DMS79 treated with DMSO at 0.1 percent for 48 hours (cell line): ENCODE data around the gene XPR1.
"Not testable (repeated sequence)": the region's sequence is repeated elsewhere in the genome, so short reads cannot be mapped to it uniquely, and the experiment has no call there.

Experiments
- DNase-seq: peaks from one replicate; lab custom pipeline; 2025; lab: John Stamatoyannopoulos, UW

Gene XPR1

DNA sequence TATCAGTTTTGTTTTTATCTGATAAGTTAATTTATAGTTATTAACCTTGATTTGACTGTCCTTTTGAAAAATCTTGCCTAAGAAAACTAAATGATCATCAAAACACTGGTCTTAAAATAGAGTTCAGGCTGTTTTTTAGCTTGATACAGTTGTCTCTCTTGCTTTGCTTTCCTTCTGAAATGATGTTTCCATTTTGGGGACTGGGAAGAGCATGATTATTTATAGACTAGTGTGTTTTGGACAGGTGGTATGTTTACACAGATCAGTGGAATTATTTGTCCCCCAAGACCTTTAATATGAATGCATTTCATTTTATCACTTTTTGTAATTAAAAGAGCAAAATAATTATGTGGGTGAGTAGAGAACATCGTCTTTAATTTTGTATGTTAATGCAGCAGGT, 90.8 kb downstream of the XPR1 start:
- DNase-seq: no peak

DNA sequence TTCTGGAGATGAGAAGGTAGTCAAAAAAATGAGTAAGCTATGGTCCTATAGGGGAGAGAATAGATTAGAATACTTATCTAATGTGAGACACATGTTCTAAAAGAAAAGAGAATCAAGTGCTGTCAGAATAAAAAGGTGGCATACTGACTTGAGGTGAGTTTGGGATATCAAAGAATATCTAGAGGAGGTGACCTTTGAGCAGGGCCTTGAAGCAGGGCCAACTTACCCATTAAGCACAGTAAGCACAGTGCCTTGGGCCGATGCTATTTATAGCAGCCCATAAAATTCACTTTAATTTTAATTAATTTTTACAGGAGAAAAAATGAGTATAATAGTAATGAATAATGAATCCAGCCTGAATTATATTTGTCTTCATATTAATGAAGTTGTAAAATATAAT, 92.2 kb downstream of the XPR1 start:
- no peak for DNase-seq

DNA sequence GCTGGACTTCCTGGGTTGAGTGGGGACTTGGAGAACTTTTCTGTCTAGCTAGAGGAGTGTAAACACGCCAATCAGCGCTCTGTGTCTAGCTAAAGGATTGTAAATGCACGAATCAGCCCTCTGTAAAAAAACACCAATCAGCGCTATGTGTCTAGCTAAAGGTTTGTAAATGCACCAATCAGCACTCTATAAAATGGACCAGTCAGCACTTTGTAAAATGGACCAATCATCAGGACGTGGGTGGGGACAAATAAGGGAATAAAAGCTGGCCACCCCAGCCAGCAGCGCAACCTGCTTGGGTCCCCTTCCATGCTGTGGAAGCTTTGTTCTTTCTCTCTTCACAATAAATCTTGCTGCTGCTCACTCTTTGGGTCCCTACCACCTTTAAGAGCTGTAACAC, 94.2 kb downstream of the XPR1 start:
- DNase-seq: not testable (repeated sequence)

DNA sequence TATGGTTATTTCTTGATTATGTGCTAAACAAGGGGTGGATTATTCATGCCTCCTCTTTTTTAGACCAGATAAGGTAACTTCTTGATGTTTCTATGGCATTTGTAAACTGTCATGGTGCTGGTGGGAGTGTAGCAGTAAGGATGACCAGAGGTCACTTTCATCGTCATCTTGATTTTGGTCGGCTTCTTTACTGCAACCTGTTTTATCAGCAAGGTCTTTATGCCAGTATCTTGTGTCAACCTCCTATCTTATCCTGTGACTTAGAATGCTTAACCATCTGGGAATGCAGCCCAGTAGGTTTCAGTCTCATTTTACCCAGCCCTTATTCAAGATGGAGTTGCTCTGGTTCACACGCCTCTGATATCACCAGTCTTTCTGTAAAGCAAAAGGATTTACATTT, 95.9 kb downstream of the XPR1 start:
- DNase-seq: not testable (repeated sequence)

DNA sequence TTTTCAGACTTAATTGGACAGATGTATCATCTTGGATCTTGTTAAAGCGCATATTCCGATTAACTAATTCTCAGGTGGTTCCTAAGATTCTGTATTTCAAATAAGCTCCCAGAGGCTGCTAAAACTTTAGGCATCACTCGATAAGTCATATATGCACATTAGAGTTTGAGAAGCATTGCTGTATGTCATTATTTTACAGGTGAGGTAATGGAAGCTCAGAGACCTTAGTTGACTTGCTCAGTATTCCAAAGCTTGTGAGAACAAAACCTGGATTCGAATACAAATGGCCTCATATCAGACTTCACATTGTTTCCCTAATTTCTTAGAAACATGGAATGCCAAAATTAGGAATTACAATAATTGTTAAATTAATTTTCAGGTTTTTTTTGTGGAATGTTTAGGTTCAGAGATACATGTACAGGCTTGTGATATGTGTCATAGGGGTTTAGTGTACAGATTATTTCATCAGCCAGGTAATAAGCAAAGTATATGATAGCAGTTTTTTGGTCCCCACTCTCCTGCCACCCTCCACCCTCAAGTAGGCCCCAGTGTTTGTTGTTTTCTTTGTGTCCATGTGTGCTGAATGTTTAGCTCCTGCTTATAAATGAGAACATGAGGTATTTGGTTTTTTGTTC, 96.8 kb downstream of the XPR1 start:
- DNase-seq: no peak

DNA sequence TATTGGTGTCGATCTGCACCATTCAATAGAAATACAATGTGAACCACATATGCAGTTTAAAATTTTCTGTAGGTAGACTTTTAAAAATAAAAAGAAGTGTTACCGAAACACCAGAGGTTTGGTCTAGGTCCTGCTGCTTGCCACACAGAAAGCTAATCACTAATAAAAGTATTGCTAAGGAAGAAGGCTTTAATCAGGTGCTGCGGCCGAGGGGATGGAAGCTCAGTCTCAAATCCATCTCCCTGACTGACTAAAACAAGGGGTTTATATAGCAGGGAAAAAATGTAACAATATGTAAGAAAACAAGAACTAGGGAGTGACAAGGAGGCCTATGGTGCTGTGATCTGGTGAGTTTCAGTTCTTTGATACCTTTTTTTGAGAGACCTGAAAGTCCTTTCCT, 99.3 kb downstream of the XPR1 start:
- no peak for DNase-seq

DNA sequence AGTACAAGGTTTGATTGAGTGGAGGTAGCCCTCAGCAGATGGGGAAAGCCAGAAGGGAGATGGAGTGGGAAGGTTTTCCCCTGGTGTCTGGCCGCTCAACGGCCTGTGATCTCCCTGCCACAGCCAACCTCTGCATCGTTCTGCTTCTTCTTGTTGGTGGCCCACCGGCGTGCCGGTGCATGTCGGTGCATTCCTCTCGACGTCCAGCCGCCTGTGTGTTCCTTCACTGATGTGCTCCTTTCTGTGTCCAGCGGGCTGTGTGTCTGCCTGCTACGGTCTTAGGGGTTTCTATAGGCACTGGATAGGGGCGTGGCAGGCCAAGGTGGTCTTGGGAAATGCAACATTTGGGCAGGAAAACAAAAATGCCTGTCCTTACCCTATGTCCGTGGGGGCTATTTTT, 101.0 kb downstream of the XPR1 start:
- no peak for DNase-seq

DNA sequence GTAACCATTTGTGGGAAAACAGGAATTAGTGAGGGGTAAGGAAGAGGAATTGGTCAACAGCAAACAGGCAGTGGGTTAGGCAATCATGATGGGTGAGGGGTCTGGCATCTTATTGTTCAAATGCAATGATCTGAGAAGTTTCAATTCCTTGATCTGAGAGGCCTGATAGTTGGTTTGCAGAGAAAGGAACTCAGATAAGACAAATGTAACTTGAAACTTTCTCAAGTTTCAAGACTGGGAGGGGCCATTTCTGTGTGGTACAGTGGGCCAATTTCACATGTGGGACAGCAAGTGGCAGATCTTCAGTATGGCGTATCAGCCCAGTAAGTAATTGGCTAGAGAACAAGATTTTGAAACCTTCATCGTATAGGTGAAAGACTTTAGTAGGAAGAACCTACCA, 102.5 kb downstream of the XPR1 start:
- DNase-seq: no peak

DNA sequence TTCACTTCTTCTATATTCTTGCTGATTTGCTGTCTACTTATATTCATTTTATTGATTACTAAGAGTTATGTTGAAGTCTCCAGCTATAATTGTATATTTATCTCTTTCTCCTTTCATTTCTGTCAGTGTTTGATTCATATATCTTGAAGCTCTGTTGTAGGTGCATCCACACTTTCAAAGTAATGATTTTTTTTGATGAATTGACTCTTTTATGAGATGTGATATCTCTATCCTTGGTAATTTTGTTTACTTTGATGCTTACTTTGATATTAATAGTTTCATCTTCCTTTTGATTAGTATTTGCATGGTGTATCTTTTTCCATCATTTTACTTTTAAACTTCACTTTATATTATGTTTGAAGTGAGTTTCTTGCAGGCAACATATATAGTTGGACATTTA, 110.8 kb downstream of the XPR1 start:
- no peak for DNase-seq

DNA sequence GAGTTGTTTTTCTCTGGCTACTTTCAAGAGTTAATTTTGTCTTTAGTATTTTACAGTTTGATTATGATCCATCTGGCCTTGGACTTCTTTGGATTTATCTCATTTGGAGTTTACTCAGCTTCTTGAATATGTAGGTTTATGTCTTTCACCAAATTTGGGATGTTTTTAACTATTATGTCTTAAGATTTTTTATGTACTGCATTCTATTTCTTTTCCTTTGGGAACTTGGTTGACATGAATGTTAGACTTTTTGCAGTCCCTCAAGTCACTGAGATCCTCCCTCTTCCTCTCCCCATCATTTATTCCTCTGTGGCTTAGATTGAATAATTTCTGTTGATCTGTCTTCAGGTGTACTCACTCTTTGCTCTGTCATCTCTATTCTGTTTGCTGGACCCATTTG, 112.0 kb downstream of the XPR1 start:
- no peak for DNase-seq

DNA sequence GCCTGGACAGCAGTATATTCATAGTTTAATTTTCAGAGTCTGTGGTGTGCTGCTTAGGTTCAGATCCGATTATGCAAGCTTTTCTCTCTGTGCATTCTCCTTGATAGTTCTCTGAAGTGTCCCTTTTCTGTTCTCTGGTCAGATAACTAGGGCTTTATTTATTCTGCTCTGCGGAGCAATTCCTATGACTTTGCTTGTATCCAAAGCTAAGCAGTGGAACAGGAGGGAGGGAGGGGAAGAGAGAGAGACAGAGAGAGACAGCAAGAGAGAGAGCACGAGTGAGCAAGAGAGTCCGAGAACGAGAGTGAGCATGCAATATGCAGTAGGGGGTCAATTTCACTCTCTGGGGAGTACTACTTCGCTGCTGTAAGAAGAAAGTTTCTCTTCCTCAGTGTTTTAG, 113.3 kb downstream of the XPR1 start:
- no peak for DNase-seq

DNA sequence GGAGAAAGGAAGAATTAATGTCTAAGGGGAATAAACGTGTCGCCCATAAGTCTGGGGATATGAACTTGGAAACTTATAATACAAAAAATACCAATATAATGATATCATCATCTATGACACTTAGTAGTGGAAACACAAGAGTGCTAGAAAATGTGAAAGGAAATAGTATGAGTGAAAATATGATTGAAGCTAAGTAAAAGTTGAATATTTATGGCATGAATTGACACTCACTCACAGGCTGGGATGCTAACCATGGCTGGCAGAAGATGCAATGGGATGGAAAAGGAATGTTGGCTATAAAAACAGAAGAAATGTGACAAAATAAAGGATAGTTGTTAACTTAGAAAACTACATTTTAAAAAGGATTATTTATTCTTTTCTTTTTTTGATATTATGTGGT, 120.1 kb downstream of the XPR1 start:
- no peak for DNase-seq

DNA sequence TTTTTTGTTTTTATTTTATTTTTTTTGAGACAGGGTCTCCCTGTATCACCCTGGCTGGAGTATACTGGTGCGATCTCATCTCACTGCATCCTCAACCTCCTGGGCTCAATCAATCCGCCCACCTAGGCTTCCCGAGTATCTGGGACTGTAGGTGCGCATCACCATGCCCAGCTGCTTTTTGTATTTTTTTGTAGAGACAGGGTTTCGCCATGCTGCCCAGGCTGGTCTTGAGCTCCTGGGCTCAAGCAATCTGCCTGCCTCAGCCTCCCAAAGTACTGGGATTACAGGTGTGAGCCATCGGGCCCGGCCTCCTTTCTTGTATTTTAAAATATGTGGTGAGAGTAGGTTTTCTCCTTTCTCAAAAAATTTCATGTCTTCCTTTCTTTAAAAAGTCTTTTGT, 122.6 kb downstream of the XPR1 start:
- no peak for DNase-seq

DNA sequence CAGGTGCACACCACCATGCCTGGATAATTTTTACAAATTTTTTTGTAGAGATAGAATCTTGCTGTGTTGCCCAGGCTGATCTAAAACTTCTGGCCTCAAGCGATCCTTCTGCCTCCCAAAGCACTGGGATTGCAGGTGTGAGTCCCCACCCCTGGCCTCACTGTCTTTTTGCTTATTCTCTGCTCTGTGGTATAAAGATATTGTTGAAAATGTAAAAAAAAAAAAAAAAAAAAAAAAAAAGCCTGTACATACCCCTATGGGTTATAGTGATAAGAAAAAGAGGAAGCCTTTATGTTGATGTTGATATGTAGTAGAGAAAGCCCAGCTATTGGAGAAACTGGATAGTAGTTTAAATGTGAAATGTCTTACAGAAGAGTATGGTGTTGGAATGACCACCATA, 125.8 kb downstream of the XPR1 start:
- no peak for DNase-seq

DNA sequence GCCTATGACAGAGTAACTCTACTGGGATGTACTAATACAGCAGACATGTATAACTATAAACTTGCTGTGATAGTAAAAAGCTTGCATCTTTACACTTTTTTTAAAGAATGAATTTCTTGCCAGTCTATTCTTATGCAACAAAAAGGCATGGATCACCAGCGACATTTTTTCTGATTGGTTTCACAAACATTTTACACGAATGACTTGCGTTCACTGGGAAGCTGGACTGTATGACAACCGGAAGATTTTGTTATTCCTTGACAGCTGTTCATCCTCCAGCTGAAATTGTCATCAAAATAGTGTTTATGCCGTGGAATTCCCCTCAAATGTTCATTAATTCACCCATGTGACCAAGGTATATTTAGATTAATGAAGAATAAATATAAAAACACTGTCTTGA, 131.0 kb downstream of the XPR1 start:
- no peak for DNase-seq

DNA sequence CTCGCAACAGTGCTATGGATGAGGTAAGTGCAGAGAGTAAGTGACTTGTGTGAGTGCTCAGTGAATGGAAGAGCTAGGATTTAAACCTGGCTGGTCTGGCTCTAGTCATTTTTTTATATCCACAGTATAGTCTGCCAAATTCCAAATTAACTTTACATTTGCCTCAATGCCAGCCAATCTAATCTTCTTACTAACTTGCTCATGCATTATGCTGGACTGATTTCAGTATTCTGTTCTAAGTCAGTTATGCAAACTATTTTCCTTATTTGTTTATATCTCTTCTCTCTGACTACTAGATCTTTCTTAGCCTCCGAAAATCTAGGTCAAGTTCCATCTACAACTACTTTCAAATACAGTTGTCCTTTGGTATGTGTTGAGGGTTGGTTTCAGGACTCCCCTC, 133.3 kb downstream of the XPR1 start:
- no peak for DNase-seq

DNA sequence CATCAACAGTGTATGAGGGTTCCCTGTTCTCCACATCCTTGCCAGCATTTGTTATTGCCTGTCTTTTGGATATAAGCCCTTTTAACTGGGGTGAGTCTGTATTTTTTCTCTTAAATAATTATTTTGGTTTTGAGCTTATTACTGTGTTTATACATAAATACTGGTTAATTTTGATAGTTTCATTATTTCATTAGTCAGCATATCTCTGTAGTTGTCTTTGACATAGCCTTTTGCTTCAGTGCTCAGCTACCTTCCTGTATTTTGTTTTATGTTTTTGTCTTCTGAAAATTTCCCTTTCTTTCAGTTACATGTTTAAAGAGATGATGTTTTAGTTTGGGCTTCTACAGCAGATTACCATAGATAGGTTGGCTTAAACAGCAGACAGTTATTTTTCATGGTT, 138.1 kb downstream of the XPR1 start:
- DNase-seq: no peak

DNA sequence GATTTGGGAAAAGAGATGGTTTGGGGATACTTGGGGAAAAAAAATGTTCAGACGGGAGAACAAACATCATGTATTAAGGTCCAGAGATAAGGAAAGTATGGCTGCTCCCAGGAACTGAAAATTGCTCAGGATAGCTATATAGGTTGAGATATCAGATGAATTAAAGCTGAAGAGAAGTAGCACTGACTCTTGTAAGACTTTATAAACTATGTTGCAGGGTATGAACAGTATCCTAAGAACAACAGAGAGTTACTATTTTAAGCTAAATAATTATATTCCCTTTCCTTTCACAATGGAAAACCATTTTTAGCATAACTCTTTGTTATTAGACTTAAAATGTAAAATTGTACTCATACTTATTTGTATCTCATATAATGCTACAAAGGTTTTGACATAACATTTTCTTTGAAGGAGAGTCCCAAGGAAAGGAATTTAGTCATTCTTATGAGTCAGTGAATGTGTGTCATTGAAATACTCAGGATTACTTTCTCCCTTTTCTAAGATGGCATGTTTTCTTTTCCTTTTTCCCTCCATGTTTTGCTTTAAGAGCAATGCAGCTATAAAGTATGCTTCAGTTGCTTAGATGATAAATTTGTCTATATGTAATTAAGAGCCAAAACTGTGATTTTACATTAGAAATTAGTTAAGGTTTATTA, 141.5 kb downstream of the XPR1 start:
- DNase-seq: no peak

DNA sequence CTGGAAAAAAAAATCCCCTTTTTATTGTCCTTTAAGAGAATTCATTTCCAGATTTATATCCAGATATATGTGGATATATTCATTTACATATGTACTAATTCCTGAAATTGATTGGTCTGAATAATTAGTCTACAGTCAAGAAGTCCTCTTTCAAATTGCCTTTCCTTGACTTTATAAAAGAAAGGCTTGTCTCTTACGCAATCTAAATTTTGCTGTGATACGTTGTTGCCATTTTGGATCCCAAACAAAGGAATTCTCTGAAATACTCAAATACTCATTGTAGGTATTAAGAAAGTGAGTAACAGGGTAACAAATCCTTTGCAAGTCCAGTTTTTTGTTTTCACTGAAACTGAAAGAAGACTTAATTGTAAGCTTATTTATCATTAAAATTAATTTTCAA, 144.0 kb downstream of the XPR1 start:
- DNase-seq: no peak

DNA sequence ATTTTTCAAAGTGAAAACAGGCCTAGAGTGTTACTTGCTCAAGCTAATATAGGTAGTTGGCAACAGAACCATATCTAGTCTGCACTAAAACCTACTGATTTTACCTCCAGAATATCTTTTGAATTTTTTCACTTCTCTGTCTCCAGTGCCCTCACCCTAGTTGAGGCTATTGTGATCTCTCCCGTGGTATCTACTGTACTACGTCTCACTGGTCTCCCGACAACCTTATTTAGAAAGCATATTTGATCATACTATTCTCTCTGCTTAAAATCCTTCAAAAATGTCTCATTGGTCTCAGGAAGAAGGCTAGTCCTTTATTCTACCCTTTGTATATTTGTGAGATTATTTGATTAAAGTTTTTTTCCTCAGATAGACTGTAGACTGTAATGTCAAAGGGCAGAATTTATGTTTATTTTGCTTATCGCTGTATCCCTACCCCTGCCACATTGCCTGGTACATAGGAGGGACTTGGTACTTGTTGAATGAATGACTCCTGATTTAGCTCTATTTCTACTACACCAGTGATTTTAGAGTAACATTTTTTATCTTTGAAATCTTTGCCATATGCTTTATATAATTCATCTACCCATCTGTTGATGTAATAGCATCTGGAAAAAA, 145.4 kb downstream of the XPR1 start:
- no peak for DNase-seq

DNA sequence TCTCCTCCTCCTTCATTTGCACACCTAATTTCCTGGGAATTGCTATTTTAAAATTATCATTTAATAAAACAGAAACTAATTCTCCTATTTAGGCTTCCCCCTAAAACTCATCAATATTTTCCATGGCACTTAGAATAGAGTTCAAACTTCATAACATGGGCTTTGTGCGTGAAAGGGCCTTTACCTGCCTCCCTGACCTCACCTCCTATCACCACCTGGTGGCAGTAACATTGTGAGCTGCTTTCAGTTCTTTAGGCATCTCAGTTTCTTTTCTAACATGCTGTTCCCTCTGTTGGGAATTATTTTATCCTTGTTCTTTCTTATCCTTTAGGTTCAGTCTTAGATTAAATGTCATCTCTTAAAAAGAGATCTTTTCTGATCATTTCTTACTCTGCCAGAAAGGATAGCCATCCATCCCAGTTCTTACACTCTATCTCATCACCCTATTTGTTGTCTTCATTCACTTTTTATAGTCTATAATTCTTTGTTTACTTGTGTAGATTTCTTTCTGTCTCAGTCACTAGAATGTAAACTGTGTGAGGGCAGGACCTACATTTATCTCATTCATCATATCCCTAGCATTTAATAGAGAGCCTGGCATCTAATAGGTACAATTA, 147.1 kb downstream of the XPR1 start:
- no peak for DNase-seq

DNA sequence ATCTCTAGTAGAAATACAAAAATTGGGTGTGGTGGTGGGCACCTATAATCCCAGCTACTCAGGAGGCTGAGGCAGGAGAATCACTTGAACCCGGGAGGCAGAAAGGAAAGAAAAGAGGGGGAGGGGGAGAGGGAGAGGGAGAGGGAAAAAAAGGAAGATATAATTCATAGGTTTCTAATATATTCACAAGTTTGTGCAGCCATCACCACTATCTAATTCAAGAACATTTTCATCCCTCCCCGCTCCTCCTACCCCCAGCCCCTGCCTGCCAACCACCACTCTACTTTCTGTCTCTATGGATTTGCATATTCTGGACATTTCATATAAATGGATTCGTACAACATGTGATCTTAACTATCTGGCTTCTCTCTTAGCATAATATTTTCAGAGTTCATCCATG, 147.8 kb downstream of the XPR1 start:
- no peak for DNase-seq

DNA sequence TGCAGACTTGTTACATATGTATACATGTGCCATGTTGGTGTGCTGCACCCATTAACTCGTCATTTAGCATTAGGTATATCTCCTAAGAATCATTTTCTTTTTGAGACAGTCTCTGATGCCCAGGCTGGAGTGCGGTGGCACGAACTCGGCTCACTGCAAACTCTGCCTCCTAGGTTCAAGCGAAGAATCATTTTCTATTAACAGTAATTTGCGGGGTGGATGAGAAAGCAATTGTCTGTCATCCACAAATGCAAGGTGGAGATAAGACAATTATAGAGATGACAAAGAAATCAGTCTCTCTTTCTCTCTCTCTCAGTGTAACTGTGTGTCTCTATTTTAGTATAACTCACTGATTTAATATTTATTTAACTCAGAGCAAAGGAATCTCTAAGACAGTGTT, 149.9 kb downstream of the XPR1 start:
- no peak for DNase-seq
